K562 (cell line): Measurements from ENCODE around the gene AMZ1. TPM values are rescaled to one million over a fixed set of nuclear protein-coding genes. Genes with fewer than 3 reads are reported as not detected.
A peak's percentile ranks its signal among the peaks of the same experiment; 100 is the strongest.

Source experiments
- BCOR ChIP-seq: fragments of 450-650 bp; IDR thresholded peaks from 2 replicates; pipeline ENCODE4 v1.6.1; 2016
- HEY1 ChIP-seq: fragments of 250-450 bp; sonication (Bioruptor Pico); IDR thresholded peaks from 2 replicates; pipeline ENCODE4 v1.5.0; 2020; ENCODE audit warnings: mild to moderate bottlenecking, moderate library complexity, borderline replicate concordance
- HMG20B ChIP-seq: fragments of 250-450 bp; sonication (Bioruptor Pico); IDR thresholded peaks from 2 replicates; pipeline ENCODE4 v1.5.0; 2021; ENCODE audit warnings: mild to moderate bottlenecking
- MBD2 ChIP-seq: sonication (generic); IDR thresholded peaks from 2 replicates; pipeline ENCODE4 v1.6.1; 2016; ENCODE audit warnings: low read depth, borderline replicate concordance
- MCM2 ChIP-seq: fragments of 450-650 bp; IDR thresholded peaks from 2 replicates; pipeline ENCODE4 v1.6.1; 2017; ENCODE audit warnings: low read depth, mild to moderate bottlenecking
- MTF1 ChIP-seq: fragments of 250-450 bp; sonication (Bioruptor Pico); IDR thresholded peaks from 2 replicates; pipeline ENCODE4 v1.9.0; 2021; ENCODE audit warnings: moderate library complexity, mild to moderate bottlenecking, inconsistent platforms, borderline replicate concordance
- NR2C2 ChIP-seq, 2 experiments: fragments of 200-800 bp in 1 of 2; sonication (Bioruptor generic) in 1 of 2; sonication (generic) in 1 of 2; formaldehyde crosslinking in 1 of 2; IDR thresholded peaks; 2 replicates each; pipeline versions ENCODE4 v1.6.1 to v1.8.0; 2016 to 2022; ENCODE audit warnings: mild to moderate bottlenecking in 1 of 2, missing compliant biosample characterization in 1 of 2, missing genetic modification characterization in 1 of 2, missing genetic modification reagents in 1 of 2
- RBM14 ChIP-seq: fragments of 200-400 bp; formaldehyde crosslinking; IDR thresholded peaks from 2 replicates; pipeline ENCODE4 v1.6.1; 2018; ENCODE audit warnings: low read depth, mild to moderate bottlenecking, low read length, moderate library complexity, borderline replicate concordance; ENCODE audit not compliant: insufficient read depth
- SRSF1 ChIP-seq: fragments of 200-400 bp; formaldehyde crosslinking; IDR thresholded peaks from 2 replicates; pipeline ENCODE4 v1.6.1; 2017; ENCODE audit warnings: mild to moderate bottlenecking, low read depth, low read length, moderate library complexity
- TFAM ChIP-seq: fragments of 250-450 bp; sonication (Bioruptor Pico); conservative IDR thresholded peaks from 2 replicates; pipeline ENCODE4 v1.5.0; 2021; ENCODE audit warnings: mild to moderate bottlenecking, moderate library complexity
- ZC3H11A ChIP-seq: IDR thresholded peaks from 2 replicates; pipeline ENCODE4 v1.6.1; 2012; ENCODE audit warnings: low read depth, low read length, improper control_type of control experiment
- ZNF75A ChIP-seq: fragments of 450-650 bp; formaldehyde crosslinking; IDR thresholded peaks from 2 replicates; pipeline ENCODE4 v1.4.0; 2020; ENCODE audit warnings: mild to moderate bottlenecking
- polyA plus RNA-seq, 8 experiments: library from polyadenylated mRNA; depleted of rRNA in 4 of 8; stranded (reverse) in 5 of 8; unstranded in 3 of 8; fragments of >200 nt; fragmentation: Nextera tagmentation in 2 of 8; fragmentation: Illumina TruSeq in 1 of 8; extraction: Ambion mirVana in 2 of 8; extraction: Trizol in 1 of 8; gene quantifications; 2 replicates each; pipeline versions ENCODE4 v1.2.1 to v1.2.3, GENCODE V29; 2011 to 2014; ENCODE audit warnings: inconsistent platforms in 1 of 8, missing spikeins in 1 of 8
- total RNA-seq, 7 experiments: library from RNA; depleted of rRNA in 6 of 7; stranded (reverse); fragments of >200 nt in 6 of 7; fragmentation: Illumina TruSeq in 2 of 7; extraction: Trizol in 2 of 7; gene quantifications; 2 replicates each; pipeline versions ENCODE4 v1.2.1 to v1.2.3, GENCODE V29; 2011 to 2021; ENCODE audit warnings: low replicate concordance in 1 of 7
- TF ChIP-seq, protein P1 (sequence below), 3 experiments: IDR thresholded peaks in 2 of 3; conservative IDR thresholded peaks in 1 of 3; 2 replicates each; pipeline ENCODE4 v1.5.1; 2011 to 2012; ENCODE audit warnings: low read length in 3 of 3, mild to moderate bottlenecking in 3 of 3, control low read depth in 2 of 3, improper control_type of control experiment in 1 of 3, inconsistent platforms in 1 of 3, low read depth in 1 of 3, mixed read lengths in 1 of 3, moderate library complexity in 1 of 3; ENCODE audit not compliant: insufficient read depth in 2 of 3
- TF ChIP-seq, protein P2 (sequence below): fragments of 250-450 bp; sonication (Bioruptor Pico); IDR thresholded peaks from 2 replicates; pipeline ENCODE4 v1.4.0; 2020; ENCODE audit warnings: mild to moderate bottlenecking, moderate library complexity, borderline replicate concordance
- TF ChIP-seq, protein P3 (sequence below): sonication (generic); formaldehyde crosslinking; IDR thresholded peaks from 2 replicates; pipeline ENCODE4 v1.8.0; 2023; ENCODE audit warnings: mild to moderate bottlenecking, missing genetic modification reagents
- TF ChIP-seq, protein P4 (sequence below): fragments of 250-450 bp; sonication (Bioruptor Pico); IDR thresholded peaks from 2 replicates; pipeline ENCODE4 v1.5.0; 2022; ENCODE audit warnings: mild to moderate bottlenecking

Gene AMZ1
- total and polyA plus RNA-seq, 9 of the 15 experiments (the other 6 are each of a cell fraction or from before 2014, with no cell fraction given), result not detected

DNA sequence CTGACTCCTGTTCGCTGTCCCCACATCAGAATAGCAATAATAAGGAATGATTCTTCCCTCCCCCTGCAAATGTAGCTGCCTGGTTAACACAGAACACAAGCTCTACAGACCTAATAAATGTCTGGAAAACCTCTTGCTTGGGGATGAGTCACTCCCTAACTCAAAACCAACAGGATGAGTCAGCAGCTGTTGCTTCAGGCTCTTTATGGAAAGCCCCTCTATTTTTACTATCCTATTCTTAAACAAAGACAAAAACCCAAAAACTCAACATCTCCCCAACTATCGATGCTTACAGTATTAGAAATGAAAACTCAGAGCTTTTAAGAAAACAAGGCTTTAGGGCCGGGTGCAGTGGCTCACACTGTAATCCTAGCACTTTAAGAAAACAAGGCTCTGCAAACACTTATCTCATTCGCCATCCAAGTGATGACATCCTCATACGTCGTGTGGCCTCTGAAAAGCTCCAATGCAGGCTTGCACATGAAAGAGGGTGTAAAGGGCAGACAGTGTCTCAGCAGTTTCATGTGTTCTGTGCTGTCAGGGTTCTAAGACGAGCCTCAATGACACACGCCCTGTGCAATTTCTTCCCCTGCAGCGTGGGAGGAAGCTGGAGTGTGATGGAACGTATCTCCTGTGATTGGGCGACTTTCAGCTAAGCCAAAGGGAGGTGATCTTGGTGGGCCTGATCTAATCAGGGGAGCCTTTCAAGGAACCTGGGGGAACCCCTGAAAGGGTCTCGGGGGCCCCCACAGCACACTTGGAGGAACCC, 70.1 kb downstream of the AMZ1 start (continued):
- TF ChIP-seq MCM2 (no peak), TFAM (CRISPR knock-in tag) (no peak), HEY1 (CRISPR knock-in tag) (no peak), ZC3H11A (no peak), MBD2 (peak; percentile 4; the same call in 1 of the 2 replicates), BCOR (no peak; the same call in 1 of the 2 replicates), RBM14 (no peak), SRSF1 (no peak), NR2C2 (CRISPR knock-in tag; IDR thresholded peaks at IDR 0.05) (no peak), NR2C2 (tag; IDR thresholded peaks at IDR 0.05) (peak; percentile 89), HMG20B (CRISPR knock-in tag) (no peak), ZNF75A (CRISPR knock-in tag) (no peak), MTF1 (no peak)
- TF ChIP-seq, protein P1, sequence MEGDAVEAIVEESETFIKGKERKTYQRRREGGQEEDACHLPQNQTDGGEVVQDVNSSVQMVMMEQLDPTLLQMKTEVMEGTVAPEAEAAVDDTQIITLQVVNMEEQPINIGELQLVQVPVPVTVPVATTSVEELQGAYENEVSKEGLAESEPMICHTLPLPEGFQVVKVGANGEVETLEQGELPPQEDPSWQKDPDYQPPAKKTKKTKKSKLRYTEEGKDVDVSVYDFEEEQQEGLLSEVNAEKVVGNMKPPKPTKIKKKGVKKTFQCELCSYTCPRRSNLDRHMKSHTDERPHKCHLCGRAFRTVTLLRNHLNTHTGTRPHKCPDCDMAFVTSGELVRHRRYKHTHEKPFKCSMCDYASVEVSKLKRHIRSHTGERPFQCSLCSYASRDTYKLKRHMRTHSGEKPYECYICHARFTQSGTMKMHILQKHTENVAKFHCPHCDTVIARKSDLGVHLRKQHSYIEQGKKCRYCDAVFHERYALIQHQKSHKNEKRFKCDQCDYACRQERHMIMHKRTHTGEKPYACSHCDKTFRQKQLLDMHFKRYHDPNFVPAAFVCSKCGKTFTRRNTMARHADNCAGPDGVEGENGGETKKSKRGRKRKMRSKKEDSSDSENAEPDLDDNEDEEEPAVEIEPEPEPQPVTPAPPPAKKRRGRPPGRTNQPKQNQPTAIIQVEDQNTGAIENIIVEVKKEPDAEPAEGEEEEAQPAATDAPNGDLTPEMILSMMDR (IDR thresholded peaks at IDR 0.05 in 2 of 3, conservative IDR thresholded peaks at IDR 0.05 in 1 of 3; ENCODE audit: insufficient read depth in 2 of 3, low read depth in 1 of 3, low read length in 3 of 3), result no peak
- TF ChIP-seq, protein P2, sequence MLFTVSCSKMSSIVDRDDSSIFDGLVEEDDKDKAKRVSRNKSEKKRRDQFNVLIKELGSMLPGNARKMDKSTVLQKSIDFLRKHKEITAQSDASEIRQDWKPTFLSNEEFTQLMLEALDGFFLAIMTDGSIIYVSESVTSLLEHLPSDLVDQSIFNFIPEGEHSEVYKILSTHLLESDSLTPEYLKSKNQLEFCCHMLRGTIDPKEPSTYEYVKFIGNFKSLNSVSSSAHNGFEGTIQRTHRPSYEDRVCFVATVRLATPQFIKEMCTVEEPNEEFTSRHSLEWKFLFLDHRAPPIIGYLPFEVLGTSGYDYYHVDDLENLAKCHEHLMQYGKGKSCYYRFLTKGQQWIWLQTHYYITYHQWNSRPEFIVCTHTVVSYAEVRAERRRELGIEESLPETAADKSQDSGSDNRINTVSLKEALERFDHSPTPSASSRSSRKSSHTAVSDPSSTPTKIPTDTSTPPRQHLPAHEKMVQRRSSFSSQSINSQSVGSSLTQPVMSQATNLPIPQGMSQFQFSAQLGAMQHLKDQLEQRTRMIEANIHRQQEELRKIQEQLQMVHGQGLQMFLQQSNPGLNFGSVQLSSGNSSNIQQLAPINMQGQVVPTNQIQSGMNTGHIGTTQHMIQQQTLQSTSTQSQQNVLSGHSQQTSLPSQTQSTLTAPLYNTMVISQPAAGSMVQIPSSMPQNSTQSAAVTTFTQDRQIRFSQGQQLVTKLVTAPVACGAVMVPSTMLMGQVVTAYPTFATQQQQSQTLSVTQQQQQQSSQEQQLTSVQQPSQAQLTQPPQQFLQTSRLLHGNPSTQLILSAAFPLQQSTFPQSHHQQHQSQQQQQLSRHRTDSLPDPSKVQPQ, result no peak
- TF ChIP-seq, protein P3, sequence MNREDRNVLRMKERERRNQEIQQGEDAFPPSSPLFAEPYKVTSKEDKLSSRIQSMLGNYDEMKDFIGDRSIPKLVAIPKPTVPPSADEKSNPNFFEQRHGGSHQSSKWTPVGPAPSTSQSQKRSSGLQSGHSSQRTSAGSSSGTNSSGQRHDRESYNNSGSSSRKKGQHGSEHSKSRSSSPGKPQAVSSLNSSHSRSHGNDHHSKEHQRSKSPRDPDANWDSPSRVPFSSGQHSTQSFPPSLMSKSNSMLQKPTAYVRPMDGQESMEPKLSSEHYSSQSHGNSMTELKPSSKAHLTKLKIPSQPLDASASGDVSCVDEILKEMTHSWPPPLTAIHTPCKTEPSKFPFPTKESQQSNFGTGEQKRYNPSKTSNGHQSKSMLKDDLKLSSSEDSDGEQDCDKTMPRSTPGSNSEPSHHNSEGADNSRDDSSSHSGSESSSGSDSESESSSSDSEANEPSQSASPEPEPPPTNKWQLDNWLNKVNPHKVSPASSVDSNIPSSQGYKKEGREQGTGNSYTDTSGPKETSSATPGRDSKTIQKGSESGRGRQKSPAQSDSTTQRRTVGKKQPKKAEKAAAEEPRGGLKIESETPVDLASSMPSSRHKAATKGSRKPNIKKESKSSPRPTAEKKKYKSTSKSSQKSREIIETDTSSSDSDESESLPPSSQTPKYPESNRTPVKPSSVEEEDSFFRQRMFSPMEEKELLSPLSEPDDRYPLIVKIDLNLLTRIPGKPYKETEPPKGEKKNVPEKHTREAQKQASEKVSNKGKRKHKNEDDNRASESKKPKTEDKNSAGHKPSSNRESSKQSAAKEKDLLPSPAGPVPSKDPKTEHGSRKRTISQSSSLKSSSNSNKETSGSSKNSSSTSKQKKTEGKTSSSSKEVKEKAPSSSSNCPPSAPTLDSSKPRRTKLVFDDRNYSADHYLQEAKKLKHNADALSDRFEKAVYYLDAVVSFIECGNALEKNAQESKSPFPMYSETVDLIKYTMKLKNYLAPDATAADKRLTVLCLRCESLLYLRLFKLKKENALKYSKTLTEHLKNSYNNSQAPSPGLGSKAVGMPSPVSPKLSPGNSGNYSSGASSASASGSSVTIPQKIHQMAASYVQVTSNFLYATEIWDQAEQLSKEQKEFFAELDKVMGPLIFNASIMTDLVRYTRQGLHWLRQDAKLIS (CRISPR knock-in tag), result no peak
- TF ChIP-seq, protein P4, sequence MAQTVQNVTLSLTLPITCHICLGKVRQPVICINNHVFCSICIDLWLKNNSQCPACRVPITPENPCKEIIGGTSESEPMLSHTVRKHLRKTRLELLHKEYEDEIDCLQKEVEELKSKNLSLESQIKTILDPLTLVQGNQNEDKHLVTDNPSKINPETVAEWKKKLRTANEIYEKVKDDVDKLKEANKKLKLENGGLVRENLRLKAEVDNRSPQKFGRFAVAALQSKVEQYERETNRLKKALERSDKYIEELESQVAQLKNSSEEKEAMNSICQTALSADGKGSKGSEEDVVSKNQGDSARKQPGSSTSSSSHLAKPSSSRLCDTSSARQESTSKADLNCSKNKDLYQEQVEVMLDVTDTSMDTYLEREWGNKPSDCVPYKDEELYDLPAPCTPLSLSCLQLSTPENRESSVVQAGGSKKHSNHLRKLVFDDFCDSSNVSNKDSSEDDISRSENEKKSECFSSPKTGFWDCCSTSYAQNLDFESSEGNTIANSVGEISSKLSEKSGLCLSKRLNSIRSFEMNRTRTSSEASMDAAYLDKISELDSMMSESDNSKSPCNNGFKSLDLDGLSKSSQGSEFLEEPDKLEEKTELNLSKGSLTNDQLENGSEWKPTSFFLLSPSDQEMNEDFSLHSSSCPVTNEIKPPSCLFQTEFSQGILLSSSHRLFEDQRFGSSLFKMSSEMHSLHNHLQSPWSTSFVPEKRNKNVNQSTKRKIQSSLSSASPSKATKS (CRISPR knock-in tag), result no peak
